ENCODE measurements around the gene LSP1.

Gene LSP1

DNA sequence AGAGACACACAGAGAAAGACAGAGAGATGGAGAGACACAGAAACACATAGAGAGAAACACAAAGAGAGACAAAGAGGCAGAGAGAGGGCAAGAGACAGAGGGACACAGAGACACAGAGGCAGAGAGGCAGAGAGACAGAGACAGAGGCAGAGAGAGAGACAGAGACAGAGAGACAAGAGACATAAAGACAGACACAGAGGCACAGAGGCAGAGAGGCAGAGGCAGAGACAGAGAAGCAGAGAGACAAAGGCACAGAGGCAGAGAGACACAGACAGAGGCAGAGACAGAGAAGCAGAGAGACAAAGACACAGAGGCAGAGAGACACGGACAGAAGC, 7.8 kb upstream of the LSP1 start:
- no peak for DNase-seq
- H3K79me1 ChIP-seq (ENCODE audit: low read length): no peaks in the 10 kb centered on the region
- H2BK5ac ChIP-seq (ENCODE audit: low read length): no peak overlapping the region
- no peak overlapping the region for H3K4ac ChIP-seq (ENCODE audit: low read depth, low read length)
- no peak overlapping the region for H3K23ac ChIP-seq (ENCODE audit: low read length)
- no peak overlapping the region for H4K5ac ChIP-seq (ENCODE audit: low read length)
- H3K4me1 ChIP-seq (ENCODE audit: control insufficient read depth, low read depth, low read length): no peaks in the 10 kb centered on the region
- no peak overlapping the region for H2BK15ac ChIP-seq (replicated peaks; ENCODE audit: low read depth)
- H3K79me2 ChIP-seq (ENCODE audit: control insufficient read depth, insufficient read depth, low read length): no peaks in the 10 kb centered on the region
- no peak overlapping the region for H3K56ac ChIP-seq (ENCODE audit: low read length)
- WGBS (ENCODE audit: extremely low coverage, insufficient coverage, low lambda C conversion rate): no CpG with 5 or more reads among the region's 1 CpG
- H3K18ac ChIP-seq (ENCODE audit: low read length): no peak overlapping the region
- no peak overlapping the region for H3K9ac ChIP-seq (ENCODE audit: low read length)
- no peak overlapping the region for H3K4me2 ChIP-seq (ENCODE audit: low read length)
- no peak overlapping the region for H4K8ac ChIP-seq (ENCODE audit: low read depth, low read length)
- H3K36me3 ChIP-seq (ENCODE audit: control insufficient read depth, insufficient read depth, low read length): no peaks in the 10 kb centered on the region
- no peak overlapping the region for H2BK120ac ChIP-seq (ENCODE audit: low read depth, low read length)
- no peak overlapping the region for H3K4me3 ChIP-seq (ENCODE audit: low read length)
- no peak overlapping the region for H3K27ac ChIP-seq (ENCODE audit: low read depth, low read length)
- no peak overlapping the region for H2AK5ac ChIP-seq (ENCODE audit: low read length)
- no peaks in the 10 kb centered on the region for H3K27me3 ChIP-seq (ENCODE audit: insufficient read depth, low read length, poor library complexity)

GRCh38 chr11:1845561-1846452, 7.1 kb upstream of the LSP1 start:
- DNase-seq: no peak
- H3K18ac ChIP-seq (ENCODE audit: low read length): no peak overlapping the region
- H3K56ac ChIP-seq (ENCODE audit: low read length): no peak overlapping the region
- WGBS (ENCODE audit: extremely low coverage, insufficient coverage, low lambda C conversion rate): no CpG with 5 or more reads among the region's 21 CpGs
- H3K4me2 ChIP-seq (ENCODE audit: low read length): no peak overlapping the region
- no peak overlapping the region for H2BK120ac ChIP-seq (ENCODE audit: low read depth, low read length)
- H2AK5ac ChIP-seq (ENCODE audit: low read length): no peak overlapping the region
- H4K5ac ChIP-seq (ENCODE audit: low read length): no peak overlapping the region
- H3K27ac ChIP-seq (ENCODE audit: low read depth, low read length): no peak overlapping the region
- no peaks in the 10 kb centered on the region for H3K79me1 ChIP-seq (ENCODE audit: low read length)
- H3K9ac ChIP-seq (ENCODE audit: low read length): no peak overlapping the region
- no peak overlapping the region for H4K8ac ChIP-seq (ENCODE audit: low read depth, low read length)
- H3K79me2 ChIP-seq (ENCODE audit: control insufficient read depth, insufficient read depth, low read length): no peaks in the 10 kb centered on the region
- H3K4me3 ChIP-seq (ENCODE audit: low read length): no peak overlapping the region
- H3K4me1 ChIP-seq (ENCODE audit: control insufficient read depth, low read depth, low read length): no peaks in the 10 kb centered on the region
- H3K23ac ChIP-seq (ENCODE audit: low read length): no peak overlapping the region
- H2BK5ac ChIP-seq (ENCODE audit: low read length): no peak overlapping the region
- H3K27me3 ChIP-seq (ENCODE audit: insufficient read depth, low read length, poor library complexity): no peaks in the 10 kb centered on the region
- H2BK15ac ChIP-seq (replicated peaks; ENCODE audit: low read depth): no peak overlapping the region
- no peaks in the 10 kb centered on the region for H3K36me3 ChIP-seq (ENCODE audit: control insufficient read depth, insufficient read depth, low read length)
- H3K4ac ChIP-seq (ENCODE audit: low read depth, low read length): no peak overlapping the region

DNA sequence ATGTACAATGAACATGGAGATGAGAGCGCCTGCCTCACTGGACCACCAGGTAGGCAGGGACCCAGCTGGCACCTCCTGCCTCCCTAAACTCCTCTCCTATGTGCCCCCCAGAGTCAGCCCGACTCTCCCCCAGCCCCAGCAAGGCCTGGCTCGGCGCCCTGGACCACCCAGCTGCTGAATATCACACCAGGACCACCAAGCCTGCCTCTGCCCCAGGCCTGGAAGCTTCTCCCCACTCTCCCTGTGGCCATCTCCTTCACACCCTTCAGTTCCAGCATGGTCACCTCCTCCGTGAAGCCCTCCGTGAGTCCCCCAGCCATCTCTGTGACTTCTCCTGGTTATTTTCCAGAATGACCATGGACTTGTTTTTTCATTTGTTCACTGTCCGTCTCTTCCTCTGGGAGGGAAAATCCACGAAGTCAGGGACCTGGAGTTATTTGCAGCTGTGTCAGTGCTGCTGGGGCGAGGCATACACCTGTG, 6.4 kb upstream of the LSP1 start:
- no peaks in the 10 kb centered on the region for H3K79me2 ChIP-seq (ENCODE audit: control insufficient read depth, insufficient read depth, low read length)
- no peaks in the 10 kb centered on the region for H3K79me1 ChIP-seq (ENCODE audit: low read length)
- no peak overlapping the region for H4K8ac ChIP-seq (ENCODE audit: low read depth, low read length)
- no peak overlapping the region for H3K27ac ChIP-seq (ENCODE audit: low read depth, low read length)
- H3K56ac ChIP-seq (ENCODE audit: low read length): no peak overlapping the region
- H3K23ac ChIP-seq (ENCODE audit: low read length): no peak overlapping the region
- H2BK15ac ChIP-seq (replicated peaks; ENCODE audit: low read depth): no peak overlapping the region
- no peaks in the 10 kb centered on the region for H3K27me3 ChIP-seq (ENCODE audit: insufficient read depth, low read length, poor library complexity)
- H3K4me1 ChIP-seq (ENCODE audit: control insufficient read depth, low read depth, low read length): no peaks in the 10 kb centered on the region
- H2BK120ac ChIP-seq (ENCODE audit: low read depth, low read length): no peak overlapping the region
- no peak overlapping the region for H3K18ac ChIP-seq (ENCODE audit: low read length)
- H4K5ac ChIP-seq (ENCODE audit: low read length): no peak overlapping the region
- no peak overlapping the region for H3K4me3 ChIP-seq (ENCODE audit: low read length)
- no peak overlapping the region for H3K4me2 ChIP-seq (ENCODE audit: low read length)
- H2AK5ac ChIP-seq (ENCODE audit: low read length): no peak overlapping the region
- H3K9ac ChIP-seq (ENCODE audit: low read length): no peak overlapping the region
- WGBS (ENCODE audit: extremely low coverage, insufficient coverage, low lambda C conversion rate): no CpG with 5 or more reads among the region's 9 CpGs
- H3K4ac ChIP-seq (ENCODE audit: low read depth, low read length): no peak overlapping the region
- no peak for DNase-seq
- no peaks in the 10 kb centered on the region for H3K36me3 ChIP-seq (ENCODE audit: control insufficient read depth, insufficient read depth, low read length)
- H2BK5ac ChIP-seq (ENCODE audit: low read length): no peak overlapping the region

DNA sequence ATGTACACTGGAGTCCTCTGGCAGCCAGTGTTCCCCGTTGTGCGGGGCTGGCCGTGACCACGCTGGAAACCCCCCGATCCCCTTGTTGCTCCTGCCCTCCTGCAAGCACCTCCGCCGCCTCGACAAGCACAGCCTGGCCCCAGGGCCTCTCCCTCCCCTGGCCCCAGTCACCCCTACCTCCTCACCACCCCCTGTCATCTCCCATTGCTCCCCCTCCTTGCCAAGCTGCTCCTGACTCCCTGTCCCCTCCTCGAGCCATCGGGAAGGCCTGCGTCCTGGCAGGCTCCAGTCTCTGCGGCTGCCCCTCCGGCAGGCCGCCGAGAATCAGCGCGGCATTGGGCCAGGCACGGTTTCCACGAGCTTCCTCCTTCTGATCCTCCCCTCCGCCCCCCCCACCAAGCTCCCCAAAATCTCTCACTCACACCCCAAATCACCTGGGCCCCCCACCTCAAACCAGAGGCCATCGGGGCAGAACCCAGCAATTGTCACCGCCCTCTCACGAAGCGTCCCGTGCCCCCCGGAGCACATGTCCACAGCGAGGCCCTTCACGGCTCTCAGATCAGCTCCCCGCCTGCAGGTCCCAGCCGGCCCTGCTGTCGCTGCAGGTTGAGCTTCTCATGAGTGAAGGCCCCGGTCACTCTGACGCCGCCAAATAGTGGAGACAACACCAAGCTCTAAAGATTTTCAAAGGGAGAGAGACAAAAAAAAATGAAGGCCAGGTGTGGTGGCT, 5.7 kb upstream of the LSP1 start:
- no peak for DNase-seq
- H3K79me2 ChIP-seq (ENCODE audit: control insufficient read depth, insufficient read depth, low read length): no peaks in the 10 kb centered on the region
- H3K27ac ChIP-seq (ENCODE audit: low read depth, low read length): no peak overlapping the region
- H3K4ac ChIP-seq (ENCODE audit: low read depth, low read length): no peak overlapping the region
- H4K8ac ChIP-seq (ENCODE audit: low read depth, low read length): no peak overlapping the region
- no peak overlapping the region for H3K9ac ChIP-seq (ENCODE audit: low read length)
- no peak overlapping the region for H3K23ac ChIP-seq (ENCODE audit: low read length)
- H3K56ac ChIP-seq (ENCODE audit: low read length): no peak overlapping the region
- no peaks in the 10 kb centered on the region for H3K36me3 ChIP-seq (ENCODE audit: control insufficient read depth, insufficient read depth, low read length)
- H2BK15ac ChIP-seq (replicated peaks; ENCODE audit: low read depth): no peak overlapping the region
- no peaks in the 10 kb centered on the region for H3K79me1 ChIP-seq (ENCODE audit: low read length)
- no peak overlapping the region for H3K4me2 ChIP-seq (ENCODE audit: low read length)
- H2BK5ac ChIP-seq (ENCODE audit: low read length): no peak overlapping the region
- no peak overlapping the region for H2AK5ac ChIP-seq (ENCODE audit: low read length)
- no peak overlapping the region for H3K4me3 ChIP-seq (ENCODE audit: low read length)
- H4K5ac ChIP-seq (ENCODE audit: low read length): no peak overlapping the region
- H3K27me3 ChIP-seq (ENCODE audit: insufficient read depth, low read length, poor library complexity): no peaks in the 10 kb centered on the region
- no peak overlapping the region for H3K18ac ChIP-seq (ENCODE audit: low read length)
- H3K4me1 ChIP-seq (ENCODE audit: control insufficient read depth, low read depth, low read length): no peaks in the 10 kb centered on the region
- WGBS (ENCODE audit: extremely low coverage, insufficient coverage, low lambda C conversion rate): no CpG with 5 or more reads among the region's 34 CpGs
- no peak overlapping the region for H2BK120ac ChIP-seq (ENCODE audit: low read depth, low read length)

GRCh38 chr11:1847926-1848639, 4.8 kb upstream of the LSP1 start:
- no peak overlapping the region for H2BK15ac ChIP-seq (replicated peaks; ENCODE audit: low read depth)
- no peak overlapping the region for H3K4ac ChIP-seq (ENCODE audit: low read depth, low read length)
- H2BK5ac ChIP-seq (ENCODE audit: low read length): no peak overlapping the region
- no peaks in the 10 kb centered on the region for H3K79me2 ChIP-seq (ENCODE audit: control insufficient read depth, insufficient read depth, low read length)
- DNase-seq: no peak
- no peak overlapping the region for H3K56ac ChIP-seq (ENCODE audit: low read length)
- H3K27me3 ChIP-seq (ENCODE audit: insufficient read depth, low read length, poor library complexity): no peaks in the 10 kb centered on the region
- H3K4me2 ChIP-seq (ENCODE audit: low read length): no peak overlapping the region
- H3K36me3 ChIP-seq (ENCODE audit: control insufficient read depth, insufficient read depth, low read length): no peaks in the 10 kb centered on the region
- no CpG with 5 or more reads among the region's 18 CpGs for WGBS (ENCODE audit: extremely low coverage, insufficient coverage, low lambda C conversion rate)
- no peaks in the 10 kb centered on the region for H3K79me1 ChIP-seq (ENCODE audit: low read length)
- no peak overlapping the region for H3K27ac ChIP-seq (ENCODE audit: low read depth, low read length)
- no peaks in the 10 kb centered on the region for H3K4me1 ChIP-seq (ENCODE audit: control insufficient read depth, low read depth, low read length)
- H4K8ac ChIP-seq (ENCODE audit: low read depth, low read length): no peak overlapping the region
- H3K4me3 ChIP-seq (ENCODE audit: low read length): no peak overlapping the region
- H3K9ac ChIP-seq (ENCODE audit: low read length): no peak overlapping the region
- H3K23ac ChIP-seq (ENCODE audit: low read length): no peak overlapping the region
- no peak overlapping the region for H2AK5ac ChIP-seq (ENCODE audit: low read length)
- H3K18ac ChIP-seq (ENCODE audit: low read length): no peak overlapping the region
- no peak overlapping the region for H2BK120ac ChIP-seq (ENCODE audit: low read depth, low read length)
- H4K5ac ChIP-seq (ENCODE audit: low read length): no peak overlapping the region

Measured in mesendoderm (in vitro differentiated cells).